B cell (primary cell): Measurements from ENCODE around the gene GTPBP3. TPM values are rescaled to one million over a fixed set of nuclear protein-coding genes. Genes with fewer than 3 reads are reported as not detected.

ENCODE experiments used
- ATAC-seq: fragments of 200-7000 bp; cut with Tn5 transposase; one replicate; pipeline ENCODE4 v1.10.0; 2021; ENCODE audit warnings: low read depth, mild to moderate bottlenecking, moderate number of reproducible peaks, moderate library complexity
- CTCF ChIA-PET: fragments of 350-600 bp; sonication (Branson Sonifier 250); formaldehyde crosslinking; loops from one replicate; lab custom pipeline; 2021; ENCODE audit warnings: antibody characterized with exemption, inconsistent platforms; lab: Charles Lee
- POLR2A ChIA-PET: fragments of 350-600 bp; sonication (Branson Sonifier 250); formaldehyde crosslinking; loops from one replicate; lab custom pipeline; 2021; ENCODE audit warnings: antibody characterized with exemption; lab: Charles Lee
- DNase-seq: peaks from one replicate; pipeline ENCODE4 v3.0.0; 2013
- H2AFZ ChIP-seq: 2 replicates; pipeline ENCODE4 v1.6.1; 2012; ENCODE audit warnings: mild to moderate bottlenecking, low read depth, low read length; ENCODE audit not compliant: insufficient read depth, poor library complexity, severe bottlenecking
- H3K27ac ChIP-seq, 2 donors: 1 replicate in 1 of 2; 2 replicates in 1 of 2; pipeline ENCODE4 v1.5.1; 2012 to 2013; ENCODE audit warnings: low read length in 2 of 2, mild to moderate bottlenecking in 2 of 2, moderate library complexity in 1 of 2
- H3K27me3 ChIP-seq, 4 experiments: fragments of 200-600 bp in 1 of 4; sonication (generic) in 1 of 4; replicated peaks in 1 of 4; 1 replicate in 2 of 4; 2 replicates in 2 of 4; pipeline versions ENCODE4 v1.6.1 to v1.7.0; 2013 to 2016; ENCODE audit warnings: low read length in 3 of 4, mild to moderate bottlenecking in 2 of 4, mixed read lengths in 1 of 4, moderate library complexity in 1 of 4; ENCODE audit not compliant: insufficient read depth in 4 of 4, control insufficient read depth in 3 of 4; ENCODE audit errors: control extremely low read depth in 1 of 4
- H3K36me3 ChIP-seq, 2 experiments: replicated peaks in 1 of 2; 1 replicate in 1 of 2; 2 replicates in 1 of 2; pipeline versions ENCODE4 v1.6.1 to v1.7.1; 2013; ENCODE audit warnings: low read length in 1 of 2; ENCODE audit not compliant: insufficient read depth in 2 of 2, control insufficient read depth in 1 of 2; ENCODE audit errors: control extremely low read depth in 1 of 2, extremely low read depth in 1 of 2
- H3K4me1 ChIP-seq, 2 donors: fragments of 200-600 bp in 1 of 2; sonication (generic) in 1 of 2; 1 replicate in 1 of 2; 2 replicates in 1 of 2; pipeline versions ENCODE4 v1.5.1 to v1.6.1; 2013 to 2017; ENCODE audit warnings: low read length in 2 of 2; ENCODE audit not compliant: control insufficient read depth in 2 of 2, insufficient read depth in 2 of 2
- H3K4me2 ChIP-seq: replicated peaks from 2 replicates; pipeline ENCODE3; 2012; ENCODE audit warnings: mild to moderate bottlenecking, low read depth, low read length; ENCODE audit not compliant: poor library complexity, severe bottlenecking
- H3K4me3 ChIP-seq, 5 experiments: fragments of 200-600 bp in 1 of 5; sonication (generic) in 1 of 5; 1 replicate in 3 of 5; 2 replicates in 2 of 5; pipeline versions ENCODE4 v1.5.1 to v1.7.0; 2011 to 2016; ENCODE audit warnings: low read length in 4 of 5, mild to moderate bottlenecking in 4 of 5, low read depth in 2 of 5, control low read depth in 1 of 5, moderate library complexity in 1 of 5; ENCODE audit not compliant: insufficient read depth in 1 of 5; ENCODE audit errors: control extremely low read depth in 1 of 5, extremely low read depth in 1 of 5
- H3K79me2 ChIP-seq: fragments of 200-600 bp; sonication (generic); one replicate; pipeline ENCODE4 v1.6.0; 2016; ENCODE audit warnings: low read length; ENCODE audit not compliant: control insufficient read depth, insufficient read depth
- H3K9ac ChIP-seq: fragments of 200-600 bp; sonication (generic); 2 replicates; pipeline ENCODE4 v1.6.1; 2017; ENCODE audit warnings: mild to moderate bottlenecking, low read length, moderate library complexity
- H3K9me3 ChIP-seq, 3 donors: one replicate each; pipeline versions ENCODE4 v1.6.1 to v1.7.1; 2013; ENCODE audit warnings: low read length in 2 of 3; ENCODE audit not compliant: control insufficient read depth in 2 of 3, insufficient read depth in 1 of 3; ENCODE audit errors: control extremely low read depth in 1 of 3
- H4K20me1 ChIP-seq: 2 replicates; pipeline ENCODE4 v1.6.0; 2012; ENCODE audit warnings: mild to moderate bottlenecking, low read length; ENCODE audit not compliant: insufficient read depth, control insufficient read depth, poor library complexity, severe bottlenecking
- H3K27ac Mint-ChIP-seq: one replicate; pipeline ENCODE4 v1.8.0; 2021; ENCODE audit warnings: mixed read lengths
- H3K27me3 Mint-ChIP-seq: one replicate; pipeline ENCODE4 v1.8.0; 2021; ENCODE audit warnings: mixed read lengths
- H3K4me1 Mint-ChIP-seq: one replicate; pipeline ENCODE4 v1.8.0; 2021; ENCODE audit warnings: mixed read lengths
- H3K4me3 Mint-ChIP-seq: one replicate; pipeline ENCODE4 v1.8.0; 2021; ENCODE audit warnings: mixed read lengths
- H3K9me3 Mint-ChIP-seq: one replicate; pipeline ENCODE4 v1.8.0; 2022; ENCODE audit warnings: mixed read lengths; ENCODE audit not compliant: insufficient read depth
- EZH2 ChIP-seq: IDR thresholded peaks from 2 replicates; pipeline ENCODE4 v1.6.1; 2012; ENCODE audit warnings: borderline replicate concordance, low read depth, mild to moderate bottlenecking, moderate library complexity, low read length; ENCODE audit not compliant: insufficient read depth, poor library complexity, severe bottlenecking
- WGBS: methylation state at CpG from one replicate; pipeline ENCODE4 v1.1.5; 2013; ENCODE audit warnings: missing lambda C conversion rate; ENCODE audit not compliant: insufficient coverage; 5-methylcytosine and 5-hydroxymethylcytosine counted together
- intact Hi-C: fragments of 100-400 bp; cut with micrococcal nuclease; formaldehyde crosslinking; loops from one replicate; pipeline ENCODE4 v1.10.0; 2022
- polyA plus RNA-seq: library from polyadenylated mRNA; depleted of rRNA; stranded (reverse); fragments of >200 nt; gene quantifications from 2 replicates; pipeline ENCODE4 v1.2.3, GENCODE V29; 2012
- total RNA-seq, 2 donors: library from RNA; stranded (reverse); fragments of 120-200 nt in 1 of 2; gene quantifications; 1 replicate in 1 of 2; 2 replicates in 1 of 2; pipeline versions ENCODE4 v1.2.3 to v1.2.4, GENCODE V29; 2013 to 2022
- TF ChIP-seq, protein P1 (sequence below): fragments of 200-600 bp; IDR thresholded peaks from one replicate; pipeline ENCODE4 v1.8.0; 2022; ENCODE audit warnings: antibody characterized with exemption, mild to moderate bottlenecking

The GTPBP3 gene
- total and polyA plus RNA-seq, 2 donors (not counting 1 experiment from before 2014, with no cell fraction given): 41.6 to 44.9 TPM

DNA sequence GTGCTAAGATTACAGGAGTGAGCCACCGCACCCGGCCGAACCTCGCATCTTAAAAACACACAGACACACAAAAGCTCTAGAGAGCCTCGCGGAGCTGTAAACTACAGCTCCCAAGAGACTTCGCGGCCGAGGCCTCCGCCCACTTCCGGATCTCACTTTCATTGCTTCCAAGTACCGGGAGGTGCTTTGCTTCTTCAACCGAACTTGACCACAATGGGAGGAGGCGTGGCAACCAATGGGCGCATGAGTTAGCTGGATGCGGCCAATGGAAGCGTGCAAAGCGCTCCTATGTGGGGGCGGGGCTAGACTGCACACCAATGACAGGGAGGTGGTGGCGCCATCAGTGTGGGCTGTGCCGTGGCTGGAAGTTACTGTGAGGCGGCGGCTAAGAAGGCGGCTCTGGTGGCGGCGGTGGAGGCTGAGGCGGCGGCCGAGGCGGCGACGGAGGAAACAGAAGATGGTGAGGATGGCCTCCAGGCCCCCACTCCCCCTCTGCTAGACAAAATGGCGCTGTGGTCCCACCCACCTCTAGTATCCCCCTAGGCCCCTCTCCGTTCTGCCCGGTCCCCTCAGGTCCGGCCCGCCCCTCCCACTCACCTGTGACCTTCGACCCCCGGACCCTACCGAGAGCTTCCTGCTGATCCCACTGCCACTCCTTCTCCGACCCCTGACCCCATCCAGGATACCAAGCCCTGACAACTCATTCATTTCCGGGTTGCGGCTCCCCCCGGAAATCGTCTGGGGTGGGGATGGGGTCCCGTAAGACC, 28.0 kb upstream of the GTPBP3 start, which contains the start of gene DDA1:
TSS of gene DDA1 (plus strand) at position 366 of the 767 bp plus-strand sequence. CDS start at position 458, 92 bp downstream.
- no peak for TF ChIP-seq EZH2
- Histone ChIP-seq H3K9me3 (no peaks in the 10 kb centered on the region), H3K27me3 (no peaks in the 10 kb centered on the region), H2AFZ (peak within 1 kb of the TSS; percentile 70), H3K9ac (peak within 1 kb of the TSS; percentile 97), H4K20me1 (peaks cover 49% of the 10 kb centered on the region), H3K79me2 (peaks cover 67% of the 10 kb centered on the region), H3K4me2 (peak within 1 kb of the TSS; percentile 98), H3K27ac (peak within 1 kb of the TSS; percentile 53 to 83), H3K4me1 (peaks cover 24 to 37% of the 10 kb centered on the region in 2 donors), H3K36me3 (peaks cover 0 to 12% of the 10 kb centered on the region in 2 experiments), H3K4me3 (peak within 1 kb of the TSS; percentile 63 to 98 (median 96))
- H3K4me3 Mint-ChIP-seq: peak within 1 kb of the TSS; percentile 95
- peaks cover 43% of the 10 kb centered on the region for H3K4me1 Mint-ChIP-seq
- H3K27ac Mint-ChIP-seq: peak within 1 kb of the TSS; percentile 96
- ChIA-PET CTCF (interaction anchor here (0.7 to 1.5 kb wide), 11 partner anchors 16 to 147 kb away, joined by 3 to 9 read pairs (median 3); partner anchors contain the start of genes ANKLE1, BST2 and USE1), POLR2A (interaction anchor here (0.5 to 1.4 kb wide), 12 partner anchors 18 to 870 kb away, joined by 3 to 12 read pairs (median 4); partner anchors contain the start of genes ANO8, BABAM1, BST2 and MVB12A)
- DNase-seq: peak; percentile 99
- peak; percentile 78 for ATAC-seq
- intact Hi-C loops: loop anchor here (1.0 to 10.0 kb wide), 8 partner anchors 17 to 722 kb away; partner anchors contain the start of genes BABAM1, GTPBP3, OCEL1 and SMIM7
- no peaks in the 10 kb centered on the region for H3K27me3 Mint-ChIP-seq
- WGBS: under 1% methylated on average over 40 of the region's 46 CpGs
- H3K9me3 Mint-ChIP-seq: no peaks in the 10 kb centered on the region

DNA sequence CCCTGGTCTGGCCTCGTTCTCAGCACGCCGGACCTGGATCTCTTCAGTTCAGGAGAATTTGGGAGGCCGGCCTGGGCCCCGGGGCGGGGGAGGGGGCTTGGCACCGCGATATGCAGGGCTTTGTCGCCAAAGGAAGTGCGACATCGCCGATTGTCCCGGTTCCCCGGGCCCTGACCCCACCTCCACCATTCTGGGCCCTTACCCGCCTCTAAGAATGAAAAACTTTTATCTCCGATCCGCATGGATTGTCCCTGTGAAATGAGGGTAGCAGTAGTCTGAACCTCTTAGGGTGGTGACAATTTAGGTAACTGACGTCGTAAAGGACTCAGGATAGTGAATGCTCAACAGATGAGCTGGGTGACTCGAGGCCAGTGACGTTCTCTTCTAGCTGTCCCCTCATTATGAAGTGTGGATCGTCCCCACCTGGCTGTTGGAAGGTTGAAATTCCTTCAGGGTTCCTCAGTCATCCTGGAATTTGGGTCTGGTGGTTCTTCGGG, 27.3 kb upstream of the GTPBP3 start:
- H2AFZ ChIP-seq: peak overlapping the region; percentile 70
- Mint-ChIP-seq H3K27me3 (no peaks in the 10 kb centered on the region), H3K4me1 (peaks cover 38% of the 10 kb centered on the region), H3K4me3 (peak overlapping the region; percentile 95), H3K9me3 (no peaks in the 10 kb centered on the region), H3K27ac (peak overlapping the region; percentile 96)
- TF ChIP-seq, protein P1, sequence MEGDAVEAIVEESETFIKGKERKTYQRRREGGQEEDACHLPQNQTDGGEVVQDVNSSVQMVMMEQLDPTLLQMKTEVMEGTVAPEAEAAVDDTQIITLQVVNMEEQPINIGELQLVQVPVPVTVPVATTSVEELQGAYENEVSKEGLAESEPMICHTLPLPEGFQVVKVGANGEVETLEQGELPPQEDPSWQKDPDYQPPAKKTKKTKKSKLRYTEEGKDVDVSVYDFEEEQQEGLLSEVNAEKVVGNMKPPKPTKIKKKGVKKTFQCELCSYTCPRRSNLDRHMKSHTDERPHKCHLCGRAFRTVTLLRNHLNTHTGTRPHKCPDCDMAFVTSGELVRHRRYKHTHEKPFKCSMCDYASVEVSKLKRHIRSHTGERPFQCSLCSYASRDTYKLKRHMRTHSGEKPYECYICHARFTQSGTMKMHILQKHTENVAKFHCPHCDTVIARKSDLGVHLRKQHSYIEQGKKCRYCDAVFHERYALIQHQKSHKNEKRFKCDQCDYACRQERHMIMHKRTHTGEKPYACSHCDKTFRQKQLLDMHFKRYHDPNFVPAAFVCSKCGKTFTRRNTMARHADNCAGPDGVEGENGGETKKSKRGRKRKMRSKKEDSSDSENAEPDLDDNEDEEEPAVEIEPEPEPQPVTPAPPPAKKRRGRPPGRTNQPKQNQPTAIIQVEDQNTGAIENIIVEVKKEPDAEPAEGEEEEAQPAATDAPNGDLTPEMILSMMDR: no peak
- TF ChIP-seq EZH2: no peak
- ATAC-seq (no peak), DNase-seq (no peak)
- H3K79me2 ChIP-seq: peaks cover 70% of the 10 kb centered on the region
- intact Hi-C loops: loop anchor here (1.0 to 10.0 kb wide), 8 partner anchors 18 to 723 kb away; partner anchors contain the start of genes BABAM1, GTPBP3, OCEL1 and SMIM7
- CTCF ChIA-PET: interaction anchor here (1.5 kb wide), 2 partner anchors 30 to 95 kb away, joined by 3 to 9 read pairs; partner anchors contain the start of genes ANKLE1 and BST2
- H3K27me3 ChIP-seq: no peaks in the 10 kb centered on the region
- peak overlapping the region; percentile 53 to 83 for H3K27ac ChIP-seq
- peak overlapping the region; percentile 63 to 98 (median 96) for H3K4me3 ChIP-seq
- POLR2A ChIA-PET: interaction anchor here (1.3 kb wide), 1 partner anchor 96 kb away, joined by 4 read pairs; the partner anchor contains the start of gene BST2
- no peaks in the 10 kb centered on the region for H3K9me3 ChIP-seq
- 5% methylated on average over 14 of the region's 23 CpGs for WGBS
- peaks cover 18 to 31% of the 10 kb centered on the region in 2 donors for H3K4me1 ChIP-seq
- H3K4me2 ChIP-seq: peak overlapping the region; percentile 98
- H3K36me3 ChIP-seq: peaks cover 0 to 16% of the 10 kb centered on the region in 2 experiments
- H3K9ac ChIP-seq: peak overlapping the region; percentile 97
- H4K20me1 ChIP-seq: peaks cover 54% of the 10 kb centered on the region
